ENCODE results near the gene ZNF501. TPM values are rescaled to one million over a fixed set of nuclear protein-coding genes. Genes with fewer than 3 reads are reported as not detected.

Gene ZNF501
- total and polyA plus RNA-seq, 2 of the 13 experiments (the other 11 are each of a cell fraction or from before 2014, with no cell fraction given) = 2.4 to 2.8 TPM

DNA sequence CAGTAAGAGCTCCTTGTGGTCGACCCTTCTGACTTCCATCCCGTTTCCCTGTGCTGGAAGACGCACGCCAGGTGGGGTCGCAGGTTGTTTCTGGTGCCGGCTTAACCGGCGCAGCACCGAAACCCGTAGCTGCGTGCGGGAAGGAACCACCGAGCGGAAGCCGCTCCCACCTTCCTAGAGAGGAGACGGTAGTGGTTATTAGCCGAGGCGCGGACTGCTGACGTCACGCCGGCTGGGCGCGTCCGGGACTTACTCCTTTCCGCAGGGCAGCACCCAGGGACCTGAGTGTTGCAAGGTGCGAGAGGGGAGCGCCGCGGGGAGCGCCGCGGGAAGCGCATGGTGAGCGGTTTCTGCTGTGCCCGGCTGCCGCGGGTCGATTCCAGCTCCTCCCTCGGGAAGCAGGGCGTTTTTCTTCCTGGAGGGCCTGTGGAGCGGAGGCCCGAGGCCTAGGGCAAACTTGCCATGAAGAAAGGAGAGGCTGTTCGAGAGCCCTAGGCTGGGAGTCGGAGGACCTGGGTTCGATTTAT, at the start of gene ZNF501 (continued):
- TF ChIP-seq, protein P1, sequence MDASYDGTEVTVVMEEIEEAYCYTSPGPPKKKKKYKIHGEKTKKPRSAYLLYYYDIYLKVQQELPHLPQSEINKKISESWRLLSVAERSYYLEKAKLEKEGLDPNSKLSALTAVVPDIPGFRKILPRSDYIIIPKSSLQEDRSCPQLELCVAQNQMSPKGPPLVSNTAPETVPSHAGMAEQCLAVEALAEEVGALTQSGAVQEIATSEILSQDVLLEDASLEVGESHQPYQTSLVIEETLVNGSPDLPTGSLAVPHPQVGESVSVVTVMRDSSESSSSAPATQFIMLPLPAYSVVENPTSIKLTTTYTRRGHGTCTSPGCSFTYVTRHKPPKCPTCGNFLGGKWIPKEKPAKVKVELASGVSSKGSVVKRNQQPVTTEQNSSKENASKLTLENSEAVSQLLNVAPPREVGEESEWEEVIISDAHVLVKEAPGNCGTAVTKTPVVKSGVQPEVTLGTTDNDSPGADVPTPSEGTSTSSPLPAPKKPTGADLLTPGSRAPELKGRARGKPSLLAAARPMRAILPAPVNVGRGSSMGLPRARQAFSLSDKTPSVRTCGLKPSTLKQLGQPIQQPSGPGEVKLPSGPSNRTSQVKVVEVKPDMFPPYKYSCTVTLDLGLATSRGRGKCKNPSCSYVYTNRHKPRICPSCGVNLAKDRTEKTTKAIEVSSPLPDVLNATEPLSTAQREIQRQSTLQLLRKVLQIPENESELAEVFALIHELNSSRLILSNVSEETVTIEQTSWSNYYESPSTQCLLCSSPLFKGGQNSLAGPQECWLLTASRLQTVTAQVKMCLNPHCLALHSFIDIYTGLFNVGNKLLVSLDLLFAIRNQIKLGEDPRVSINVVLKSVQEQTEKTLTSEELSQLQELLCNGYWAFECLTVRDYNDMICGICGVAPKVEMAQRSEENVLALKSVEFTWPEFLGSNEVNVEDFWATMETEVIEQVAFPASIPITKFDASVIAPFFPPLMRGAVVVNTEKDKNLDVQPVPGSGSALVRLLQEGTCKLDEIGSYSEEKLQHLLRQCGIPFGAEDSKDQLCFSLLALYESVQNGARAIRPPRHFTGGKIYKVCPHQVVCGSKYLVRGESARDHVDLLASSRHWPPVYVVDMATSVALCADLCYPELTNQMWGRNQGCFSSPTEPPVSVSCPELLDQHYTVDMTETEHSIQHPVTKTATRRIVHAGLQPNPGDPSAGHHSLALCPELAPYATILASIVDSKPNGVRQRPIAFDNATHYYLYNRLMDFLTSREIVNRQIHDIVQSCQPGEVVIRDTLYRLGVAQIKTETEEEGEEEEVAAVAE (CRISPR knock-in tag; IDR thresholded peaks at IDR 0.05; ENCODE audit: borderline replicate concordance) = peak; percentile 87; the same call in 1 of the 2 replicates
- TF ChIP-seq ZNF703 (CRISPR knock-in tag; IDR thresholded peaks at IDR 0.05; ENCODE audit: borderline replicate concordance) (peak; percentile 73; the same call in 1 of the 2 replicates), RFX1 (IDR thresholded peaks at IDR 0.05) (no peak), ZNF768 (CRISPR knock-in tag; IDR thresholded peaks at IDR 0.05) (peak; percentile 82; the same call in 1 of the 2 replicates), AGO2 (optimal IDR thresholded peaks at IDR 0.05; ENCODE audit: low read depth, low read length) (peak; percentile 26), ARNT2 (CRISPR knock-in tag; IDR thresholded peaks at IDR 0.05; ENCODE audit: low read depth) (peak; percentile 61; the same call in 1 of the 2 replicates), ZC3H13 (CRISPR knock-in tag; IDR thresholded peaks at IDR 0.05) (0 out of 2 replicates have a peak, but pooled peaks have one; percentile 64), SETDB1 (CRISPR knock-in tag; IDR thresholded peaks at IDR 0.05; ENCODE audit: borderline replicate concordance) (no peak), ZNF557 (CRISPR knock-in tag; IDR thresholded peaks at IDR 0.05) (no peak), CBX5 (CRISPR knock-in tag; IDR thresholded peaks at IDR 0.05; ENCODE audit: borderline replicate concordance) (peak; percentile 98), CC2D1A (CRISPR knock-in tag; IDR thresholded peaks at IDR 0.05) (no peak), ZFP82 (CRISPR knock-in tag; IDR thresholded peaks at IDR 0.05; ENCODE audit: borderline replicate concordance) (no peak), FOXC1 (CRISPR knock-in tag; IDR thresholded peaks at IDR 0.05; ENCODE audit: borderline replicate concordance) (peak; percentile 89; the same call in 1 of the 2 replicates), KAT2B (IDR thresholded peaks at IDR 0.05; ENCODE audit: borderline replicate concordance, low read depth, low read length) (no peak), ERF (CRISPR knock-in tag; IDR thresholded peaks at IDR 0.05) (peak; percentile 70), HDAC1 (CRISPR knock-in tag; IDR thresholded peaks at IDR 0.05) (peak; percentile 93), BHLHE40 (IDR thresholded peaks at IDR 0.05; ENCODE audit: low read length) (no peak), RBM39 (IDR thresholded peaks at IDR 0.05; ENCODE audit: low read depth, low read length, poor library complexity, severe bottlenecking) (peak; percentile 71), KDM5B (CRISPR knock-in tag; IDR thresholded peaks at IDR 0.05; ENCODE audit: borderline replicate concordance) (peak; percentile 94)
- TF ChIP-seq, protein P2, sequence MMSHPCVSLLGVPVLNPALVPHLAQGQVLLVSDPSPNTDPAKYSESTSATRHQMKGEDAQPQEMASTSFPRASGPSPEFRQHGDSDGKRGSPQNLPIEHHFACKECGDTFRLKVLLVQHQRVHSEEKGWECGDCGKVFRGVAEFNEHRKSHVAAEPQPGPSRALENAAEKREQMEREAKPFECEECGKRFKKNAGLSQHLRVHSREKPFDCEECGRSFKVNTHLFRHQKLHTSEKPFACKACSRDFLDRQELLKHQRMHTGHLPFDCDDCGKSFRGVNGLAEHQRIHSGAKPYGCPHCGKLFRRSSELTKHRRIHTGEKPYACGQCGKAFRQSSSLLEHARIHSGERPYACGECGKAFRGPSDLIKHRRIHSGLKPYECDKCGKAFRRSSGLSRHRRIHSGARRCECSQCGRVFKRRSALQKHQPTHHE (CRISPR knock-in tag; IDR thresholded peaks at IDR 0.05; ENCODE audit: borderline replicate concordance) = peak; percentile 92; the same call in 1 of the 2 replicates
- TF ChIP-seq, protein P3, sequence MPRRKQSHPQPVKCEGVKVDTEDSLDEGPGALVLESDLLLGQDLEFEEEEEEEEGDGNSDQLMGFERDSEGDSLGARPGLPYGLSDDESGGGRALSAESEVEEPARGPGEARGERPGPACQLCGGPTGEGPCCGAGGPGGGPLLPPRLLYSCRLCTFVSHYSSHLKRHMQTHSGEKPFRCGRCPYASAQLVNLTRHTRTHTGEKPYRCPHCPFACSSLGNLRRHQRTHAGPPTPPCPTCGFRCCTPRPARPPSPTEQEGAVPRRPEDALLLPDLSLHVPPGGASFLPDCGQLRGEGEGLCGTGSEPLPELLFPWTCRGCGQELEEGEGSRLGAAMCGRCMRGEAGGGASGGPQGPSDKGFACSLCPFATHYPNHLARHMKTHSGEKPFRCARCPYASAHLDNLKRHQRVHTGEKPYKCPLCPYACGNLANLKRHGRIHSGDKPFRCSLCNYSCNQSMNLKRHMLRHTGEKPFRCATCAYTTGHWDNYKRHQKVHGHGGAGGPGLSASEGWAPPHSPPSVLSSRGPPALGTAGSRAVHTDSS (CRISPR knock-in tag; conservative IDR thresholded peaks at IDR 0.05) = no peak
- TF ChIP-seq, protein P4, sequence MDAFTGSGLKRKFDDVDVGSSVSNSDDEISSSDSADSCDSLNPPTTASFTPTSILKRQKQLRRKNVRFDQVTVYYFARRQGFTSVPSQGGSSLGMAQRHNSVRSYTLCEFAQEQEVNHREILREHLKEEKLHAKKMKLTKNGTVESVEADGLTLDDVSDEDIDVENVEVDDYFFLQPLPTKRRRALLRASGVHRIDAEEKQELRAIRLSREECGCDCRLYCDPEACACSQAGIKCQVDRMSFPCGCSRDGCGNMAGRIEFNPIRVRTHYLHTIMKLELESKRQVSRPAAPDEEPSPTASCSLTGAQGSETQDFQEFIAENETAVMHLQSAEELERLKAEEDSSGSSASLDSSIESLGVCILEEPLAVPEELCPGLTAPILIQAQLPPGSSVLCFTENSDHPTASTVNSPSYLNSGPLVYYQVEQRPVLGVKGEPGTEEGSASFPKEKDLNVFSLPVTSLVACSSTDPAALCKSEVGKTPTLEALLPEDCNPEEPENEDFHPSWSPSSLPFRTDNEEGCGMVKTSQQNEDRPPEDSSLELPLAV (CRISPR knock-in tag; conservative IDR thresholded peaks at IDR 0.05; ENCODE audit: low read depth) = no peak

Data from HepG2 (cell line).